ENCODE measurements around the gene RAG1. TPM values are rescaled to one million over a fixed set of nuclear protein-coding genes. Genes with fewer than 3 reads are reported as not detected.

Gene RAG1
- total RNA-seq, 2 donors from 2014 or later = 0.33 to 0.52 TPM

- Histone ChIP-seq H3K4me1 (peaks cover 6% of the 10 kb centered on the region), H3K27me3 (no peaks in the 10 kb centered on the region), H3K9me3 (no peaks in the 10 kb centered on the region), H3K27ac (no peak overlapping the region), H3K36me3 (replicated peaks in 1 of 2; ENCODE audit: insufficient read depth in 1 of 2, low read depth in 2 of 2) (no peaks in the 10 kb centered on the region), H3K4me3 (no peak overlapping the region)
- 47 to 49% methylated on average over 6 of the region's 6 CpGs for WGBS, 2 donors
- intact Hi-C loops (cut with DNase I) = no loop called here
- DNase-seq = no peak
- TF ChIP-seq, protein P1, sequence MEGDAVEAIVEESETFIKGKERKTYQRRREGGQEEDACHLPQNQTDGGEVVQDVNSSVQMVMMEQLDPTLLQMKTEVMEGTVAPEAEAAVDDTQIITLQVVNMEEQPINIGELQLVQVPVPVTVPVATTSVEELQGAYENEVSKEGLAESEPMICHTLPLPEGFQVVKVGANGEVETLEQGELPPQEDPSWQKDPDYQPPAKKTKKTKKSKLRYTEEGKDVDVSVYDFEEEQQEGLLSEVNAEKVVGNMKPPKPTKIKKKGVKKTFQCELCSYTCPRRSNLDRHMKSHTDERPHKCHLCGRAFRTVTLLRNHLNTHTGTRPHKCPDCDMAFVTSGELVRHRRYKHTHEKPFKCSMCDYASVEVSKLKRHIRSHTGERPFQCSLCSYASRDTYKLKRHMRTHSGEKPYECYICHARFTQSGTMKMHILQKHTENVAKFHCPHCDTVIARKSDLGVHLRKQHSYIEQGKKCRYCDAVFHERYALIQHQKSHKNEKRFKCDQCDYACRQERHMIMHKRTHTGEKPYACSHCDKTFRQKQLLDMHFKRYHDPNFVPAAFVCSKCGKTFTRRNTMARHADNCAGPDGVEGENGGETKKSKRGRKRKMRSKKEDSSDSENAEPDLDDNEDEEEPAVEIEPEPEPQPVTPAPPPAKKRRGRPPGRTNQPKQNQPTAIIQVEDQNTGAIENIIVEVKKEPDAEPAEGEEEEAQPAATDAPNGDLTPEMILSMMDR (IDR thresholded peaks at IDR 0.05) = no peak
- no peak for TF ChIP-seq POLR2A (IDR thresholded peaks at IDR 0.05)
- no peak for ATAC-seq
Observed at GRCh38 chr11:36565031-36565610, 2.7 kb upstream of the RAG1 start.

GRCh38 chr11:36566407-36567053, 1.3 kb upstream of the RAG1 start:
- H3K4me3 ChIP-seq = no peak overlapping the region
- H3K9me3 ChIP-seq = no peaks in the 10 kb centered on the region
- H3K27ac ChIP-seq = no peak overlapping the region
- H3K36me3 ChIP-seq (replicated peaks in 1 of 2; ENCODE audit: insufficient read depth in 1 of 2, low read depth in 2 of 2) = no peaks in the 10 kb centered on the region
- no peaks in the 10 kb centered on the region for H3K27me3 ChIP-seq
- DNase-seq = no peak
- WGBS, 2 donors = 87 to 90% methylated on average over 4 of the region's 4 CpGs
- peaks cover 6% of the 10 kb centered on the region for H3K4me1 ChIP-seq
- TF ChIP-seq POLR2A (IDR thresholded peaks at IDR 0.05) = no peak
- no peak for ATAC-seq
- intact Hi-C loops (cut with DNase I) = no loop called here

GRCh38 chr11:36569095-36569494, 1.3 kb downstream of the RAG1 start:
- Histone ChIP-seq H3K27ac (no peak overlapping the region), H3K9me3 (no peaks in the 10 kb centered on the region), H3K4me1 (peaks cover 6% of the 10 kb centered on the region), H3K36me3 (replicated peaks in 1 of 2; ENCODE audit: insufficient read depth in 1 of 2, low read depth in 2 of 2) (no peaks in the 10 kb centered on the region), H3K27me3 (no peaks in the 10 kb centered on the region), H3K4me3 (no peak overlapping the region)
- DNase-seq = no peak
- ATAC-seq = no peak
- intact Hi-C loops (cut with DNase I) = no loop called here
- 68 to 82% methylated on average over 2 to 4 of the region's 4 CpGs for WGBS, 2 donors
- TF ChIP-seq POLR2A (IDR thresholded peaks at IDR 0.05) = no peak
- TF ChIP-seq, protein P1 (IDR thresholded peaks at IDR 0.05) = no peak

GRCh38 chr11:36574486-36574885, 6.7 kb downstream of the RAG1 start:
- ATAC-seq (no peak), DNase-seq (no peak)
- WGBS, 2 donors = 81 to 86% methylated on average over 8 of the region's 8 CpGs
- Histone ChIP-seq H3K4me3 (no peak overlapping the region), H3K27ac (no peak overlapping the region), H3K36me3 (replicated peaks in 1 of 2; ENCODE audit: insufficient read depth in 1 of 2, low read depth in 2 of 2) (no peaks in the 10 kb centered on the region), H3K27me3 (no peaks in the 10 kb centered on the region), H3K9me3 (no peaks in the 10 kb centered on the region), H3K4me1 (no peaks in the 10 kb centered on the region)
- TF ChIP-seq, protein P1 (IDR thresholded peaks at IDR 0.05) = no peak
- no peak for TF ChIP-seq POLR2A (IDR thresholded peaks at IDR 0.05)
- intact Hi-C loops (cut with DNase I) = no loop called here

GRCh38 chr11:36577373-36577772, 9.6 kb downstream of the RAG1 start:
- intact Hi-C loops (cut with DNase I) = no loop called here
- H3K27me3 ChIP-seq = no peaks in the 10 kb centered on the region
- H3K36me3 ChIP-seq (replicated peaks in 1 of 2; ENCODE audit: insufficient read depth in 1 of 2, low read depth in 2 of 2) = no peaks in the 10 kb centered on the region
- WGBS, 2 donors = 64 to 67% methylated on average over 2 of the region's 2 CpGs
- no peak overlapping the region for H3K27ac ChIP-seq
- no peaks in the 10 kb centered on the region for H3K9me3 ChIP-seq
- H3K4me3 ChIP-seq = no peak overlapping the region
- DNase-seq (no peak), ATAC-seq (no peak)
- H3K4me1 ChIP-seq = no peaks in the 10 kb centered on the region
- TF ChIP-seq, protein P1 (IDR thresholded peaks at IDR 0.05) = no peak
- TF ChIP-seq POLR2A (IDR thresholded peaks at IDR 0.05) = no peak

Data from body of pancreas (tissue), 4 donors.